Thymus (tissue), 11 donors: Measurements from ENCODE around the gene ESAM. TPM values are rescaled to one million over a fixed set of nuclear protein-coding genes. Genes with fewer than 3 reads are reported as not detected.
"Not testable (repeated sequence)": the region's sequence is repeated elsewhere in the genome, so short reads cannot be mapped to it uniquely, and the experiment has no call there.

Experiments
- DNase-seq, 9 donors: peaks; one replicate each; pipeline ENCODE4 v3.0.0-alpha.2; 2013; ENCODE audit warnings: low spot score in 9 of 9, low read depth in 6 of 9, missing footprints in 1 of 9
- H3K27ac ChIP-seq, 2 donors: one replicate each; pipeline ENCODE4 v1.5.1; 2013; ENCODE audit warnings: control low read depth in 1 of 2, low read depth in 1 of 2, low read length in 1 of 2, mild to moderate bottlenecking in 1 of 2, moderate library complexity in 1 of 2
- H3K27me3 ChIP-seq, 2 donors: one replicate each; pipeline ENCODE4 v1.5.1; 2013; ENCODE audit warnings: low read length in 1 of 2; ENCODE audit not compliant: control insufficient read depth in 2 of 2, insufficient read depth in 1 of 2
- H3K36me3 ChIP-seq, 2 donors: one replicate each; pipeline ENCODE4 v1.5.1; 2013; ENCODE audit warnings: low read length in 1 of 2, mild to moderate bottlenecking in 1 of 2, moderate library complexity in 1 of 2; ENCODE audit not compliant: control insufficient read depth in 2 of 2, insufficient read depth in 2 of 2
- H3K4me1 ChIP-seq, 2 donors: one replicate each; pipeline ENCODE4 v1.5.1; 2013; ENCODE audit warnings: low read length in 2 of 2; ENCODE audit not compliant: control insufficient read depth in 2 of 2, insufficient read depth in 2 of 2
- H3K4me3 ChIP-seq, 2 donors: one replicate each; pipeline ENCODE4 v1.5.1; 2013; ENCODE audit warnings: low read length in 2 of 2, control low read depth in 1 of 2, mild to moderate bottlenecking in 1 of 2
- H3K9me3 ChIP-seq, 2 donors: one replicate each; pipeline ENCODE4 v1.5.1; 2013; ENCODE audit warnings: low read length in 1 of 2, mild to moderate bottlenecking in 1 of 2; ENCODE audit not compliant: control insufficient read depth in 2 of 2, insufficient read depth in 1 of 2
- WGBS: extraction: QIAGEN DNeasy Blood & Tissue Kit; methylation state at CpG from one replicate; pipeline ENCODE4 v1.1.7; 2013; 5-methylcytosine and 5-hydroxymethylcytosine counted together
- polyA plus RNA-seq: library from polyadenylated mRNA; stranded (reverse); fragments of 200-250 nt; gene quantifications from one replicate; pipeline ENCODE4 v1.2.3, GENCODE V29; 2013
- total RNA-seq: library from RNA; stranded (reverse); fragments of 120-200 nt; gene quantifications from one replicate; pipeline ENCODE4 v1.2.4, GENCODE V29; 2013
- donor health status: healthy.

ESAM gene
- total and polyA plus RNA-seq, 2 donors = 3.6 to 21.7 TPM

DNA sequence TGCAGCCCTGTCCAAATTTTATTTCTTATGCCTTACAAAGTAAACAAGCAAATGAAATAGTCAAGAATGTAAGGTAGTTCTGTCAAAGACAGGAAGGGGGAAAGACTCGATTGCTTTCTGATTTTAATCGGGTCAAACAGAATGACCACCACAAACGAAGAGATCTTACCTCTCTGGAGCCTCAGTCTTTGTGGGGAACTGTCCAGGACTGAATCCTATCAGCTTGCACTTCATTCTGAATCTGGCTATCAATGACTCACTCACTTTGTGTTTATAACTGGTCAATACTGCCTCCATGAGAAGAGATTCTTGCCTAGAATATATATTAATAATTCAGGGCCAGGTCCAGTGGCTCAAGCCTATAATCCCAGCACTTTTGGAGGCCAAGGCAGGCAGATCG lies 20.9 kb upstream of the ESAM start:
- Histone ChIP-seq H3K4me3 (no peak overlapping the region), H3K9me3 (no peaks in the 10 kb centered on the region), H3K36me3 (no peaks in the 10 kb centered on the region), H3K27me3 (no peaks in the 10 kb centered on the region), H3K27ac (no peak overlapping the region), H3K4me1 (no peaks in the 10 kb centered on the region)
- no peak for DNase-seq
- 98% methylated on average over 4 of the region's 4 CpGs for WGBS

DNA sequence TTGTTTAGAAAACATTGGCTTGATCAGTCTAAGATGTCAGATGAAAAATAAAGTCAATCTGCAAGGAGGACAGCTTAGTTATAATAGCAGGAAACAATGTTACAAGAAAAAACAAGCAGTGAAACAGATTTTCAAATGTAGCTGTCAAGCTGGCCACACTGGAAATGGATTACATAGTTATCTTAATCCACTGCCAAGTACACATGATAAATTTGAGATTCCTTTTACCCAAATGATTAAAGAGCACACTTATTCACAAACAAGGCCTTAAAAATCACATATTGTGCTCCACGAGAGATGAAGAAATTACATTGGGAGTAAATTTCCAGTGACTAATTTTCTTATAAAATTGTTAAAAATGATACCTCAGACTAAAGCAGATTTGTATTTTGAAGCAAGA lies 17.5 kb upstream of the ESAM start:
- WGBS = 96% methylated on average over 1 of the region's 1 CpG
- no peak overlapping the region for H3K4me3 ChIP-seq
- H3K27ac ChIP-seq = no peak overlapping the region
- DNase-seq = no peak
- no peaks in the 10 kb centered on the region for H3K4me1 ChIP-seq
- H3K36me3 ChIP-seq = no peaks in the 10 kb centered on the region
- H3K27me3 ChIP-seq = no peaks in the 10 kb centered on the region
- H3K9me3 ChIP-seq = no peaks in the 10 kb centered on the region

DNA sequence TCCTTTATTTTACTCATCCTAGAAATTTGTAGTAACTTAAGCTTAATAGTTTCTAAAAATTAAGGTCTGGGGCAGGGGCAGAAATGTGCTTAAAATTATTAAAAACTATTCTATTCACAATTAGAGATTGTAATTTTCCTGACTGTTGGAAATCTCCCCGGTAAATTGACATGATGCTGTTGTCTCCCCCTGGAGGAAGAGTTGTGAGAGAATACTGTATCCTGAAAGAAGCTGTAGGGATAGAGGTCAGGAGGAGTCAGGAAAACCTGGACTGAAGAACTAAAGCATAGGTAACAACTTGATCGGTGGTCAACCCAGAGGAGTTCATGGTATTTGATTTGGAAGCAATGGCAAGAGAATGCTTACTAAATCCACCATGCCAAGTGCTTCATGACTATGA lies 16.2 kb upstream of the ESAM start:
- DNase-seq = no peak
- Histone ChIP-seq H3K4me3 (no peak overlapping the region), H3K27ac (no peak overlapping the region), H3K36me3 (no peaks in the 10 kb centered on the region), H3K9me3 (no peaks in the 10 kb centered on the region), H3K4me1 (no peaks in the 10 kb centered on the region), H3K27me3 (no peaks in the 10 kb centered on the region)
- 94% methylated on average over 2 of the region's 2 CpGs for WGBS

GRCh38 chr11:124776865-124777645 lies 15.0 kb upstream of the ESAM start:
- WGBS = 74% methylated on average over 7 of the region's 7 CpGs
- H3K27ac ChIP-seq = no peak overlapping the region

DNA sequence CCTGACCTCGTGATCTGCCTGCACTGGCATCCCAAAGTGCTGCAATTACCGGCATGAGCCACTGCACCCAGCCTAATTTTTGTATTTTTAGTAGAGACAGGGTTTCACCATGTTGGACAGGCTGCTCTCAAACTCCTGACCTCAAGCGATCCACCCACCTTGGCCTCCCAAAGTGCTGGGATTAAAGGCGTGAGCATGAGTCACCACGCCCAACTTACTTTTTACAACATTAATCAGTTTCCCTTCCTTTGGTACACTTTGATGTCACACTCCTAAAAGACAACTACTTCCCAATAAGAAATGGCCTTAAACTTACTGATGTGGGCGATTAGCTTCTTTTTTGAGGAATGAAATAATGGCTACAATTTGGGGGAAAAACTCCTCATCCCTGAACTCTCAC lies 8.9 kb upstream of the ESAM start:
- H3K27me3 ChIP-seq, H3K4me1 ChIP-seq, H3K27ac ChIP-seq, H3K9me3 ChIP-seq, DNase-seq, H3K4me3 ChIP-seq: not testable (repeated sequence)
- 97% methylated on average over 6 of the region's 6 CpGs for WGBS
- H3K36me3 ChIP-seq = peaks cover 3 to 18% of the 10 kb centered on the region in 2 donors

More at GRCh38 chr11:124776865-124777645, 15.0 kb upstream of the ESAM start:
- peak in 1 of 9 donors; percentile 21 for DNase-seq
- Histone ChIP-seq H3K27me3 (no peaks in the 10 kb centered on the region), H3K9me3 (no peaks in the 10 kb centered on the region), H3K4me3 (no peak overlapping the region), H3K36me3 (peaks cover 0 to 2% of the 10 kb centered on the region in 2 donors), H3K4me1 (no peaks in the 10 kb centered on the region)

DNA sequence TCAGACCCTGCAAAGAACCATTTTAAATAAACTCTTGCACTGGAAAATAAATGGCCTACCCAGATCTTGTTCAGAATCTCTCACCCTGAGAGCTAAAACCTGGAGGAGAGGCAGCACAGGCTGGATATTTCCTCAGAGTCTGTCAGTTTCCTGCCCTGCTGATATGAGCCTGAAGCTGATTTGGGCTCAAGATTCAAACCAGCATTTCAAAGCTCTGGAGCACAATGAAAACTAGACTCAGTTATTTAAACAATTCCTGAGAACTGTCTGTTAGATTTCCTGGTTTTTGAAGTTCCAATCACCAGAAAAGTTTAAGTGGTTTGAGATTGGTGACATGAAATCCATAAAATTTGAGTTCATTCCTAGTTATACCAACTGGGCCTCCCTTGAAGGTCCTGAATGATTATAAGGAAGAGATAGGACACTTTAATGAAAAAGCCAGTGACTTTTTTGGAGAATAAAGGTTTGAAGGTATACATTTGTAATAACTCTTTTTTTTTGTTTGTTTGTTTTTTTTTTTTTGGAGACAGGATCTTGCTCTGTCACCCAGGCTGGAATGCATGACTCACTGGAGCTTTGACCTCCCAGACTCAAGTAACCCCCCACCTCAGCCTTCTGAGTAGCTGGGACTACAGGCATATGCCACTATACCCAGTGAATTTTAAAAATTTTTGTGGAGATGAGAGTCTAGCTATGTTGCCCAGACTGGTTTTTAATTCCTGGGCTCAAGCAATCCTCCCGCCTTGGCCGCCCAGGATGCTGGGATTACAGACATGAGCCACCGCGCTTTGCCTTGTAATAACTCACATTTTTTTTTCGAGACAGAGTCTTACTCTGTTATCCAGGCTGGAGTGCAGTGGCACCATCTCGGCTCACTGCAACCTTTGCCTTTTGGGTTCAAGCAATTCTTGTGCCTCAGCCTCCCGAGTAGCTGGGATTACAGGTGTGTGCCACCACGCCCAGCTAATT lies 8.0 kb upstream of the ESAM start:
- H3K27ac ChIP-seq = no peak overlapping the region
- no peaks in the 10 kb centered on the region for H3K4me1 ChIP-seq
- no peak for DNase-seq
- H3K4me3 ChIP-seq = no peak overlapping the region
- WGBS = 98% methylated on average over 8 of the region's 8 CpGs
- H3K9me3 ChIP-seq = no peaks in the 10 kb centered on the region
- no peaks in the 10 kb centered on the region for H3K27me3 ChIP-seq
- peaks cover 3 to 18% of the 10 kb centered on the region in 2 donors for H3K36me3 ChIP-seq

DNA sequence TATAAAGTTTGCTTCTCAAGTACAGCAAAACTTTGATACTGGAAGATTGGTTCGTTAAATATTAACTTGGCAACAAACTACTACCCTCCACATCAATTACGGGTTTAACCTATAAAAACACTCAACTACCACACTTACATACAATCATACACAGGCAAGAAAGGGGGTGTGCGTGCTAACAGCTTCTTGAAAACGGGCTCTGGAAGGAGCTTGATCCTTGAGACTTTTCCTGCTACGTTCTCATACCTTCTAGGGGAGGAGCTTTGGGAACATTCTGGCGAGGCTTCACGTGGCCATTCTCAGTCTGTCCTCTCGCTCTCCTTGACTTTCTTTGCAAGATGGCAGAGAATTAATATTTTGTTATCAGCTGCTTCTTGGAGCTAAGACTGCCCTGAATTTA lies 6.8 kb upstream of the ESAM start:
- no peak overlapping the region for H3K4me3 ChIP-seq

GRCh38 chr11:124766156-124766555 lies 4.1 kb upstream of the ESAM start:
- WGBS = 98% methylated on average over 2 of the region's 2 CpGs
- no peak overlapping the region for H3K27ac ChIP-seq
- H3K4me3 ChIP-seq = no peak overlapping the region
- DNase-seq = no peak
- H3K9me3 ChIP-seq = no peaks in the 10 kb centered on the region
- peaks cover 11 to 23% of the 10 kb centered on the region in 2 donors for H3K4me1 ChIP-seq
- H3K36me3 ChIP-seq = peaks cover 3 to 9% of the 10 kb centered on the region in 2 donors
- peaks cover 18 to 22% of the 10 kb centered on the region in 2 donors for H3K27me3 ChIP-seq

More for the DNA sequence above, 6.8 kb upstream of the ESAM start:
- H3K27ac ChIP-seq = no peak overlapping the region
- no peaks in the 10 kb centered on the region for H3K27me3 ChIP-seq
- no peak for DNase-seq
- H3K9me3 ChIP-seq = no peaks in the 10 kb centered on the region
- H3K4me1 ChIP-seq = no peaks in the 10 kb centered on the region
- WGBS = 97% methylated on average over 8 of the region's 8 CpGs
- peaks cover 3 to 18% of the 10 kb centered on the region in 2 donors for H3K36me3 ChIP-seq
